Subcutaneous adipose tissue (tissue), 4 donors: Measurements from ENCODE around the gene NCOA1. TPM values are rescaled to one million over a fixed set of nuclear protein-coding genes. Genes with fewer than 3 reads are reported as not detected.

Experiments used
- total RNA-seq, 4 donors: library from RNA; depleted of rRNA; stranded (reverse); fragments of >200 nt; gene quantifications; one replicate each; pipeline ENCODE4 v1.1.0, GENCODE V29; 2016
- TF ChIP-seq, protein P1 (sequence below): fragments of 450-650 bp; IDR thresholded peaks from one replicate; pipeline ENCODE4 v1.5.1; 2016; ENCODE audit warnings: low read depth, mild to moderate bottlenecking, control low read depth, antibody characterized with exemption, moderate library complexity

The NCOA1 gene
- total RNA-seq, 4 donors from 2014 or later: 48.2 to 84.6 (median 53.1) TPM

DNA sequence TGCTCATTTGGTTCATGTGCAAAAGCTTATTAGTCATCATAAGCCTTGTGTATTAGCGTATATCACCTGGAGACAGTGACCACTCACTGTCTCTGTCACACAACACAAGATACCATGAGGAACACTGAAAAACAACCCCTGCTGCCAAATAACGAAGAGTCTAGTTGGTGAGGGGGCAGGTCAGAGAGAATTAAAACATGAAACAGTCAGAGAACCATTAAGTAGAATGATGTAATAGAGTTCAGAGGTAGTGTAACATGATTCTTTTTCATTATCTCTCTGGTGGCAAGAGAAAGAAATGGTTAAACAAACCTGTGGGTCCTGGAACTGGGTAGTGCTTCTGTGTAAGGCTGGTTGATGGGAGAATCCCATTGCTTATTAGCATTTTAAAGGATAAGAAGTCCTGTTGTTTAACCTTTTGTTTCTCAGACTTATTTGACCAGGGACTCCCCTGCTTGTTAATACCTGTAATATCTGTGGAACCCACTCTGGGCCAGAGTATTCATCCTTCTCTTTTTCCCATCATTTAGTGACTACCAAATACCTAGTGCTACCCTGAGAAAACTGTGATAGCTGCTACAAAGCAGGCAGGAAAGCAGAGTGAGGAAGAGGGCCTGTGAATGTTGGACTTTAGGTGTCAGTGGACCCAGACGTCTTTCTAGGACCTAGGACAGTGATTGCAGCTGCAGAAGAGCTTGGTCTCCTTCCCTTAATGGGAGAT, 264.1 kb downstream of the NCOA1 start:
- TF ChIP-seq, protein P1, sequence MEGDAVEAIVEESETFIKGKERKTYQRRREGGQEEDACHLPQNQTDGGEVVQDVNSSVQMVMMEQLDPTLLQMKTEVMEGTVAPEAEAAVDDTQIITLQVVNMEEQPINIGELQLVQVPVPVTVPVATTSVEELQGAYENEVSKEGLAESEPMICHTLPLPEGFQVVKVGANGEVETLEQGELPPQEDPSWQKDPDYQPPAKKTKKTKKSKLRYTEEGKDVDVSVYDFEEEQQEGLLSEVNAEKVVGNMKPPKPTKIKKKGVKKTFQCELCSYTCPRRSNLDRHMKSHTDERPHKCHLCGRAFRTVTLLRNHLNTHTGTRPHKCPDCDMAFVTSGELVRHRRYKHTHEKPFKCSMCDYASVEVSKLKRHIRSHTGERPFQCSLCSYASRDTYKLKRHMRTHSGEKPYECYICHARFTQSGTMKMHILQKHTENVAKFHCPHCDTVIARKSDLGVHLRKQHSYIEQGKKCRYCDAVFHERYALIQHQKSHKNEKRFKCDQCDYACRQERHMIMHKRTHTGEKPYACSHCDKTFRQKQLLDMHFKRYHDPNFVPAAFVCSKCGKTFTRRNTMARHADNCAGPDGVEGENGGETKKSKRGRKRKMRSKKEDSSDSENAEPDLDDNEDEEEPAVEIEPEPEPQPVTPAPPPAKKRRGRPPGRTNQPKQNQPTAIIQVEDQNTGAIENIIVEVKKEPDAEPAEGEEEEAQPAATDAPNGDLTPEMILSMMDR: no peak

DNA sequence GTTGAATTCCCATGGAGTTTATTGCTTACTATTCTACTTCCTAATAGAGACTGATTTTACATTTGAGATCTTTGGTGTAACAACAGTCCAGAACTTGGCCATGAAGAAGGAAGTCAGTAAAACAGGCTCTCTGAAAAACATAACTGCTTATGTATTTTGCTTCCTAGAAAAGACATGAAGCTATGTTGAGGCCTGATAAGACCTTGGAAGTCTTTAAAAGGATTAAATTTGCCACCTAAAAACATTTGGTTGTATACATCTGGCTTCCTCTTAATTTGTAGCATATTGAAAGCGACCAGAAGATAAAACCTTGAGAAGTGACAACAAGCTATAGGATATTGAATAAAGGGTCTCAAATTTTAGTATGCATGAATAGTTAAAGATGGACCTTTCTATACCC, 265.7 kb downstream of the NCOA1 start:
- TF ChIP-seq, protein P1: no peak

DNA sequence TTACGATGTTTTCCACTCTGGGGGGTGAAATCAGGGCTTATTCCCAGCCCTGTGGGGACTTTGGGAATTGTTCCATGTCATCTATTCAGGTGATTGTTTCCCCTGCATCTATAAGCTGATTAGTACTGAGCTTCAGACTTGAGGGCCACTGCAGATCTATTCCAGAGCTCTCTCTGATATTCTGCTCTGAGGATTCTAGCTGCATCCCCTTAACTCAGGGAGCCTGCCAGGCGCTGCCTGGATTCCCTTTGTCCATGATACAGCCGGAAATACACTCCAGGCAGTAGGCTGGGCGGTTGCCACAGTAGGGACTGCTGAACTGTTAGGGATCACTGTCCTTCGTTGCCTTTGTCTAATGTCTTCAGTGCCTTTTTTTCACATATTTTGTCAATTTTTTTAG, 270.8 kb downstream of the NCOA1 start:
- TF ChIP-seq, protein P1: no peak

DNA sequence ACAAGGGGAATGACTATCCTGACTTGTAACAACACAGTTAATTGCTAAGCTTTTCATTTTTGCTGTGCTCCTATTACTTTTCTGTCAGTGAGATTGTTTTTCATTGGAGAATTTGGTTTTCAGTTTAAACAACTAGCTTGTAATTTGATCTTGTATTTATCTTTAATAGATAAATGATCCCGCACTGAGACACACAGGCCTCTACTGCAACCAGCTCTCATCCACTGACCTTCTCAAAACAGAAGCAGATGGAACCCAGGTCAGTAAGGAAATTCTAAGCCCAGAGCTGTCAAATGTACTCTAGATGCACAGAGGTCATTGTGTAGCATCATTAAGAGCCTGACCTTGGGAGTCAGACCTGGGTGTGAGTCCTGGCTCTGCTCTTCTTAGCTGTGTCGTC, 271.5 kb downstream of the NCOA1 start:
- TF ChIP-seq, protein P1: no peak

DNA sequence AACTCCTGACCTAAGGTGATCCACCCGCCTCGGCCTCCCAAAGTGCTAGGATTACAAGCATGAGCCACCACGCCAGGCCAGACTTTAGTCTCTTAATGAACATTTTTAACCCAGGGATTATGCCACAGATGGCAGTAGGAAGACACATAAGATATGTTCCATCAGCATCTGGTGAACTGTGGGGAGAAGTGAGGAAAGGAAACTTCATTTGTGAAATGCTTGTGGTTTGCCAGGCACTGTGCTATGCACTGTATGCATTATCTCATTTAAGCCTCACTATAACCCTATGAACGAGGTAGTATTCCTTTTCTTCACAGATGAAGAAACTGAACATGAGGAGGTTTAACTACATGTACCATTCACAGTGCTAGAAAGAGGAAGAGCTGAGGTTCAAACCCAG, 272.8 kb downstream of the NCOA1 start:
- TF ChIP-seq, protein P1: no peak

DNA sequence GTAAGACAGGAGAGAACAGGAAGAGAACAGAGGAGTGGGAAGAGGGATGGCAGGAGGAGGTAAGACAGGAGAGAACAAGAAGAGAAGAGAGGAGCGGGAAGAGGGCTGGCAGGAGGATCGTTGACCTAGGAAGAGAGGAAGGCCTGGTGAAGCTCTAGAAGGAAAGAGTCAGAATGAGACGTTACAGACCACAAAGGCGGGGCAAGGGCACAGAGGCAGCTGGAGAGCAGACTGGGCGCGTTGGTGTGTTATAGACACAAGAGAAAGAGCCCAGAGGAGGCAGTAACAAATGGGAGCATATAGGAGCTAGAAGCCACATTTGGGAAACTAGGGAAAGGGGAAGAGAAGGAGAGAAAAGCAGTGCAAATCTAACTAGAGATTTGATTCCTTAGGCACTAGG, 275.6 kb downstream of the NCOA1 start:
- TF ChIP-seq, protein P1: no peak

DNA sequence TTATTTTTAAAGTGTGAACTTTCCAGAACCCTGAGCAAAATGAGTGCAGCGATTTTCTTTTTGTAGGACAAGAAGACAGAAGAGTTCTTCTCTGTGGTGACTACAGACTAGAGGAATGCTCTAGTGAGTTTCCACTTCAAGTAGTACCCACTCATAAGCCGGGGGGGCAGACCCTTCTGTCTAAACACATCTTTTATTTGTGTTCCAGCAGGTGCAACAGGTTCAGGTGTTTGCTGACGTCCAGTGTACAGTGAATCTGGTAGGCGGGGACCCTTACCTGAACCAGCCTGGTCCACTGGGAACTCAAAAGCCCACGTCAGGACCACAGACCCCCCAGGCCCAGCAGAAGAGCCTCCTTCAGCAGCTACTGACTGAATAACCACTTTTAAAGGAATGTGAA, 277.0 kb downstream of the NCOA1 start:
- TF ChIP-seq, protein P1: no peak
